GM20431 (cell line): ENCODE measurements around the gene TTC13.
"Not testable (repeated sequence)": the region's sequence is repeated elsewhere in the genome, so short reads cannot be mapped to it uniquely, and the experiment has no call there.

ENCODE experiments used
- in situ Hi-C: fragments of 300-500 bp; cut with MseI, MboI; formaldehyde crosslinking; loops from one replicate; pipeline ENCODE4 v1.15.0; 2020; ENCODE audit warnings: low sequenced_read_pairs; ENCODE audit not compliant: unreplicated experiment

TTC13 gene

DNA sequence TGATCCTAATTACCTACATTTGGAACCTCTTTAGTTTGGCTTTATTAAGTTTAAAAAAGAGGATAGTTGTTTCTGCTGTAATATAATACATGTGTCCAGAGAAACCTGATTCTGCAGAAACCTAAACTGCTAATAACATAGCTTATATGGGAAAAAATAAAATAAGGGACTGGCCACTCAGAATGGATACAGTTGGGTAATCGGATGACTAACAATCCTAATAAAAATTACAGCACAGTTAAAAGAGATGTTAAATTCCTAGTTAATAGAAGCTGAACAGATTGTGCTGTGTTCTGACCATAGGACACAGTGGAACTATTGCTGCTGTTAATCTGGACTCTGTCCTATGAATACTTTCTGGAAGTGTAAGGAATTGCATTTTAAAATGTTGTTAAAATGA lies 16.2 kb upstream of the TTC13 start:
- in situ Hi-C loops, result no loop called here

DNA sequence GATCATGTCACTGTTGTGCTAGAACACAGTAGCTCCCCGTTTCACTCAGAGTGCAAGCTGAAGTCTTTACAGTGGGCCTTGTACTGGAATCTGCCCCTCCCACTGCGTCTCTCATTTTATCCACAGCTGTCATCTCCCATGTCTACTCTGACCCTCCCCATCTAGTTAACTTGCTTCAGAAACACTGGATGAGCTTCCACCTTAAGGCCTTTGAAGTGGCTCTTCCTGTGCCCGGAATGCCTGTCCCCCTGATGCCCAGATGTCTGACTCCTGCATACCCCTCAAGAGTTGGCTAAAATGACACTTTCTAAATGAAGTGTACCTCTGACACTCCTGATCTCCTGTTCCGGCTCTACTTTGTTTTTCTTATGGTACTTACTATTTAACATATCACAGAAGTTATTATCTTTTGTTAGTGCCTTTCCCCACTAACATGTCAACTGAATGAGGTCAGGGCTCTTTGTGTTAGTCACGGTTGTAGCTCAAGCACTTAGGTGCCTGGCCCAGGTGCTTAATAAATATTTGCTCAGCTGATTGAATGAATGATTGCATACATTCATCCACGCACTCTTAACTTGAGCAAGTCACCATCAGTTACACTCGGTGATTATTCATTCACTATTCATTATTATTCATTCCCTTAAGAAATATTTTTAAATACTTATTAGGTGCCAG lies 13.6 kb upstream of the TTC13 start:
- in situ Hi-C loops, result no loop called here

DNA sequence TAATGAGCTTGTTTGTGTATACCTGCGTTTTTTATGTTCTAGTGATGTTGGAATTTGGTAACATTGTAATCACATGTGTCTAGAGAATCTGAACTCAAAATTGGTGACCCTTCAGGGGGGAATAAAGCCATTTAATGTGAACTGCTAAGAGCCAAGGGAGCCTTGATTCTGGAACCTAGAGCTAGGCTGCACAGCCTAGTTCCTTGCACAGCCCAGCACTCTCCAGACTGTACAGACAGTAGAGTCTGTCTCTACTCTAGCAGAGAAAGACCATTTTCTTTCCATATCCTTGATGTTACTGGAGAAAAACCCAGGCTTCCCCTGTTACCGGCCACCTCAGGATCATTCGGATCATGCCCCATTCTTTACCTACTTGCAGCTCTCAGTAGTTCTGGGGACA lies 8.8 kb upstream of the TTC13 start:
- in situ Hi-C loops, result no loop called here

DNA sequence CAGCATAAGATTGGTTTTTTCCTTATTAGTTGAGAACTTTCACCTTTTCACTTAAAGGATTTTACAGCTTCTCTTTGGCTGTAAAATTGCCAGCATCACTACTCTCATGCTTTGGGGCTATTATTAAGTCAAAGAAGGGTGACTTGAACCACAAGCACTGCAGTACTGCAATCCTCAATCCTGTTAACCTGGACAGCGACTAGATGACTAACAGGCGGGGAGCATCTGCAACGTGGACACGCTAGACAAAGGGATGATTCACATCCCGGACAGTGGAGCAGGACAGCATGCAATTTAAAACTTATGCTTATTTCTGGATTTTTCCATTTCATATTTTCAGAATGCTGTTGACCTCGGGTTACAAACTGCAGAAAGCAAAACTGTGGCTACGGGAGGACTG lies 8.3 kb upstream of the TTC13 start:
- in situ Hi-C loops, result no loop called here

DNA sequence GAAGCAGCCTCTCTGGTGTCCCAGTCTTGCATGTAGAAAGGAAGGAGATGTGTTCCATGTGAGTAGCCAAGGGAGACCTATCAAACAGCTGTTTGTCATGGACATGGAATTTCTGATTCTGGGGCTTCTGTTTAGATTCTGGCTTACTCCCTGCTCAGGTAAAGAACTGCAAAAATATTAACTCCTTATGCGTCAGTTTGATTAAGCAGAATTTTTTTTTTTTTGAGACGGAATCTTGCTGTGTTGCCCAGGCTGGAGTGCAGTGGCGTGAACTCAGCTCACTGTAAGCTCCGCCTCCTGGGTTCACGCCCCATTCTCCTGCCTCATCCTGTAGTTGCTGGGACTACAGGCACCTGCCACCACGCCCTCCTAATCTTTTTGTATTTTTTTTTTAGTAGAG lies 7.0 kb upstream of the TTC13 start:
- in situ Hi-C loops, result no loop called here

DNA sequence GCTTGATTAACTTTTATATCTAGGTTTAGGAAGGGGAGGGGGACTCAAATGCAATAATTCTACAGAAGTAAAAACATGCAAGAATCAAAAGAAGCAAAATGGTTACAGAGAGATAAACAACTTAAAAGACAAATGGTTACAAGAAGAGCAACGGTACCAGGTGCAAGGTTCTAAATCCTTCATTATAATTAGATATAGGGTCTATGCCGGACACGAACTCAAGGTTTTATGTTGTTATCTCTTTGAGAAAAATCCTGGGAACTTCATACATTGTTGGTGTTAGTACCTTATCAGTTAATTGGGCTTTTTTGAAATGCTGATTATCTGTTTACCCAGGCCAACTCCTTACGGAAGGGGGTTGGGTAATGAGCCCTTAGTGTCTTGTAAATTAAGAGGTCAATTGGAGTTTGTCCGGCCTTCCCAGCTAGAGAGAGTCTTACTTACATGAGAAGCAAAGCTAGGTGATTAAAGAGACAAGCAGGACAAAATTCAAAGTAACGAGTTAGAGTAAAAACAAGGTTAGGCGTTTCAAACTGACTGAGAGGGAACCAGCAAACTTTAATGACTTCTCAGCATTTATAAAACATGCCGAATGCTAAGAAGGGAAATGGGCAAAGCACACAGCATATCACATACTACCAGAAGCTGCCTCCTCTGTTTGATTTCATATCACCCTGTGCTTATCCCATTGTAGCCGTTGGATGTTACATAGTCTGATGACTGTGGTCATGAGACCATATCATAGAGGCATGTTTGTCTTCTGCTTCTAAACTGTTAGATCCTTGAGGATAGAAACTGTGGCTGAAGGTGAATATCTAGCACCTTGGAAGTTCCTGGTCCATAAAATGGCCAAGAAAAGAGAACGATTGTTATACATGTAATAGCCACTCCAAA lies 6.2 kb upstream of the TTC13 start:
- in situ Hi-C loops, result not testable (repeated sequence)

DNA sequence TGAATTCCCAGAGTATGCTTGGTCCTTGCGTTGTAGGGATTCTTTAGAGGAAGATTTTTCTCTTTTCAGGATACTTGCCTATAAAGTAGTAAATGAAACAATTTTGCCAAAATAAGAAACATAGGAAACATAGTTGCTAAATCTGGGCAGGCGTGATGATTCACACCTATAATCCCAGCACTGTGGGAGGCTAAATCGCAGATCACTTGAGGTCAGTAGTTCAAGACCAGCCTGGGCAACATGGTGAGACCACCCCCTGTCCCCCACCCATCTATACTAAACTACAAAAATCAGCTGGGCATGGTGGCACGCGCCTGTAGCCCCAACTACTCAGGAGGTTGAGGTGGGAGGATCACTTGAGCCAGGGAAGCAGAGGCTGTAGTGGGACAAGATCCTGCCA lies 5.2 kb upstream of the TTC13 start:
- in situ Hi-C loops, result no loop called here

DNA sequence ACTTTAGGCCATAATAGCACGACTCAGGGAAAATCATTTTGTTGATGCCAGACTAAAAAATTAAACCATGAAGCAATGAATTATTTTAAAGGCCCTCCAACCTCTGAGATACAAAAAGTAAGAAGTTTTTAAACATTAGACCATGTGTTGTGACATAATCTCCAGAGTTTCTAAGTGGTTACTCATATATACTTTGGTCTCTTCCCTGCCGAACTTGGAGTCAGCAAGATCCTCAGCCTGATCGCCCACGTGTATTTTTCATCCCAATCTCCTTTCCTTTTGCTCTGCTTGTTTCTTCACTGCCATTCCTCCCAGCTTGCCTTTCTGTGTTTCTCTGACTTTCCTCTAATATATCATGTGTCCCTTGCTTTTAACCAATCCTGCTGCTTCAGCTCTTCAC lies 4.0 kb upstream of the TTC13 start:
- in situ Hi-C loops, result no loop called here

DNA sequence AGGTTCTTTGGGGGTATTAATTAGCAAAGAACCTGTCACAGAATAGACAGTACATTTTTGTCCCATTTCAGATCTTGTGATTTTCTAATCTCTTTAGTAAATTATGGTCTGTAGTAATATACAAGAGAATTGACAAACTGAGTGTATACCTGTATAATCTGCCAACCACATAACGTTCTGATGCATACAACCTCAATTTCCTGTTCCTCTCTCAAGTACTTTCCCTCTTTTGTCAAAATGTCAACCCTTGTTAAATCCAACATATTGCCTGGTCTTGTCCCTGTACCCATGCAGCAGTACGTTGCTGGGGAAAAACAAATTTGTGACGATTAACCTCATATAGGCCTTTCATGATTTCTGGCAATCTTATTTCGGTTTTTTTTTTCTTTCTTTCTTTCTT lies 1.3 kb upstream of the TTC13 start:
- in situ Hi-C loops, result no loop called here

DNA sequence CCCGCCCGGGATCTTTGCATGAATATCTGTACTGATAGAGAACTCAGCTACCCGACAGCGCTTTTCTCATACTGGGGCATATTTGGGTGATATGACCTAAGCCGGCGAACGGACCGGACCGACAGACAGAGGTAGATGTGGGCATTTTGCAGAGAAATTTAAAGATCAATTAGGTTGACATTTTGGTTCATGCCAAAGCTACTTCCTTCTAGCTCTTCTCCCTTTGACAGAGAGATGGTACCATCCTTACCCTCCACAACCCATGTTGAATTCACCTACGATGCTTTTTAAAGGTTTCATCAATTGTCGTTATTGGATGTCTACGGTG lies 692 bp upstream of the TTC13 start:
- in situ Hi-C loops, result no loop called here

DNA sequence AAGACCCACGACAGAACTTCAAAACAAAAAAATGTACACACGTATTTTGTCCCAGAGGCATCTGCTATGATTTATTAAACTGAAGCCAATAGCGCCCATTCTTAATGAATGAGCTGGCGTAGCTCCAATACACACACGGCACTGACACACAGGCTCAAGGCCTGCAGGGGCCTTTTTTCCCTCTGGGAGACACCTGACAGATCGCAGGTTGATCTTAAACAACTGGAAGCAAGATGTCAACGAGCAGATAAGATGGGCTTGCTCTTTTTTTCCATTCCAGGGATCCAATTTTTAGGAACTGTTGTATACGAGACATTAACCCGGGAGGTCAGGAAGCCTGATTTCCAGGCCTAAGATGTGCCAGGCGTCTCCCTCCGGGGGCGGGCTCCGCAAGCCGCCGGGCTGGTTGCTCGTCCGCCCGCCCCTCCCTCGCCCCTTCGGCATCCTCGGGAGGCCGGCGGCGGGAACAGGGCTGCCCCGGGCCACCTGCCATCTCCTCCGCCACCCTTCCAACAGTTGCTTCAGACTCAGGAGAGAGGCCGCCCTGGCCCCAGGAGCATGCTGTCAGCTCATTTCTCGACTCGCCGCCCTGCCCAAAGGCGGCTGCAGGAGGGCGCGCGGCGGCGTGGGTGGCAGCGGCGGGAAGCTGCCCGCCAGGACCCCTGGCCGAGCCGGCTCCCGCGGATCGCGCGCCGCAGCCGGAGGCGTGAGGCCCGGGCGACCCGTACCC lies 735 bp downstream of the TTC13 start:
- in situ Hi-C loops, result no loop called here

DNA sequence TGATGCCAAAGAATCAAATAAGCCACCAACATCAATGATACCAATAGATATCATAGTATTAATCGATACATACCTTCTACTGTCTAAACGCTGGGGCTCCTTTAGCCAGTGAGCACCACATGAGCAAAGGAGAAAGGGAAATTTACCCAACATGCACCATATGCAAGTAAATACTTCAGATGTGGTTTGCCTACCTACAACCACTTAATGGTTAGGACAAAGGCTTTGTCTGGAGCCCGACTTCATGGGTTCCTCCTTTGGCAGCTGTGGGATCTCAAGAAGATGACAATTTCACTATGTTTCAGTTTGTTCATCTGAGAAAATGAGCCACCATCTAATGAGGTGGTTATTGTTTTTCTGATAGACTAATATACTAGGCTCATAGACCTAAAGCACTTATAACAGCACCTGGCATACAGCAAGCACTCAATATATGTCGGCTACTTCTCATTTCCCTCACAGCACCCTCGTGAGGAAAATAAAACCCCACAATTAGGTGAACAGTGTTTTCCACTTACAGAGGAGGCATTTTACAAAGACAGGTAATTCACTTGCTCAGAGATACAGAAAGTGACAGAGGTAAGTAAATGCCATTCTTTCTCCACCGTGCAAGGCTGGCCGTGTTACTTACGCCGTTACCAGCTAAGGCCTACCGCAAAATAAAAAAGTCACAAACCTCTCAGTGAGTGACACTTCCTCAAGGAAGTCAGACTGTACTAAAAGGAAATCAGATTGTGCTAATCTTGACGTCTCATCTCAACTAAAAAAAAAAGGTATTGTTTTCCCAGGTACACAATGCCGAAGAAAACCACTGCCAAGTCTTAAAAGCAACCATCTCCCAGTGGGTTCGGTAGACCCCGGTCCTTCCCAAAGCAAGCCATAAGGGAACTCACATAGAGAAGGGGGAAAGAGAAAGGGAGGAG lies 1.6 kb downstream of the TTC13 start:
- in situ Hi-C loops, result no loop called here

DNA sequence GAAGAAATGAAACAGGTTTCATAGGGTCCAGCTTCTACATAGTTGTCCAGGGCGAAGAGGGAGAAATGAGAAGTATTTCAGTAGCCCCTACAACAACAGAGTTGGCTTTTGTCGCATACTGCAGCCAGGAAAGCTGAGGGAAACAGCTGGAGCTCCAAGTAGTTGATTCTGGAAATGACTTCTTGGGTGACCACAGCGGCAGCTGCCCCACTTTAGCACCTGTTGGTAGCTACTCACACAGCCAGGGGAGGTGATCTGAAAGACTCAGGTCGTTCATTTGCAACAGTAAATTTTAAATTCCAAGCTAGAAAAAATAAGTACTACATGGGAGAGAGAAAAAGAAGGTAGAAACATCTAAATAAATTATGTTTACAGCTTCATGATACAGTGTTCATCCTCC lies 2.3 kb downstream of the TTC13 start:
- in situ Hi-C loops, result no loop called here

DNA sequence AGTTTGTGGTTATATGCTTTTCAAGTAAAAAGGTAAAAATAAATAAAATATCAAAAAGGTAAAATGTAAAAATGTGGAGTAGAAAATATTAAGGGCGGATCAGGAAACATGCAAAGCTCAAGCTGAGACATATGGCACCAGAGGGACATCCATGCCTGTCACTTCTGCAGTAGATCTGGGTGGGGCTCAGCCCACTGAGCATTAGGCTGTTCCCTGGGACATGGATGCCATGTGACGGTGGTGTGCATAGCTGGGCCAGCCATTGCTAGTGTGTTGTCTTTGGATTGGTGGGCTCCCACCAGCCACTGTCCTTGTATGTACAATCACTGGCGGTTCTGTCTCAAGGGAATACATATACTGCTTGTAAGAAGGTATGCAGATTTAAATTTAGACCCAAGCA lies 3.0 kb downstream of the TTC13 start:
- in situ Hi-C loops, result no loop called here

DNA sequence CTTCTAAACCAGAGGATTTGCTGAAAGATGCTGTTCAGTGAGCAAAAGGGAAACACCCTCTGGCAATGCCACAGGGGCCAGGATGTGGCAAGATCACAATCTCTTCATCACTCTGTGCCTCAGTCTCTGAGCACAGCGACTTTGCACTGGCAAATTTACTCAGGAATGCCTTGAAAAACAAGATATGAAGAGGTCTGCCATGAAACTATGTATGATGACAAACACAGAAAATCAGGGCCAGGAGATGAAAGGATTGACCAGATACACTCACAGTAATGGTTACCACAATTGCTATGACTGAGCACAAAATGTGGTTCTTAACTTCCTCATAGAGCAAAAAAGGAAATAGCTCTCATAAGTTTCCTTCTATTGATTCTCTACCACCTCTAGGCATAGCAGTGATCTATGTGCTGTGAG lies 5.8 kb downstream of the TTC13 start:
- in situ Hi-C loops, result no loop called here

DNA sequence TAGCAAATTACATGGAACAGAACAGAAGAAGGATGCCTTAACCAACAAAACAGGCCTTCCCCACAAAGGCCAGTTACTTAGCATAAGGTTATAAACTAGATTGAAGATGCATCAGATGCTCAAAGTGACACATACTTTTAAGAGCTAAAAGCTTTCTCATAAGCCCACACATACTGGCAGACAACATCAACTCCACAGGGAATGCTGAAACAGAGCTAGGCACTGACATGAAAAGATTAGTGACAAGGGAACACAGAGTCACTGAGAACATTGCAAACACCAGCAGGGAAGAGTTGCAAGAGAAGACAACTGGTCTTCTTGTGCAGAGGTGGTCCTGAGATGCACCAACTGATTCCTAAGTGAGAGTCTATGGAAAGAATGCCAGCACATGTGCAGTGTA lies 6.9 kb downstream of the TTC13 start:
- in situ Hi-C loops, result no loop called here

DNA sequence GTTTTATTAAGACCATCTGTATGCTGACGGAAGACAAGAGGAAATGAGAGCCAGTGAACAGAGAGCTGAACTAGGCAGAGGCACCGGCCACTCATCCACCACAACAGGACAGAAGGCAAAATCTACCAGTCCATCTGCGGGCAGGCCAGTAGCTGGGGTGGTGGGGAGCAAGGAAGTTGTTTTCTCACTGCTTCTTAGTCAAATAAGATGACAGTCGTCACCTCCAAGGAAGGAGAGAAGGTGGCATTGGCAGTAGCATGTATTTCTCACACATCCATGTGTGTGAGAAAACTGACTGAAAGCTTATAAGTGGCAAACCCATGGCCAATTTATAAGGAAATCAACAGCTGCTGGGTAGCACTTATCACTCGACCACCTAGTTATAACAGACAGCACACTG lies 8.2 kb downstream of the TTC13 start:
- in situ Hi-C loops, result no loop called here

DNA sequence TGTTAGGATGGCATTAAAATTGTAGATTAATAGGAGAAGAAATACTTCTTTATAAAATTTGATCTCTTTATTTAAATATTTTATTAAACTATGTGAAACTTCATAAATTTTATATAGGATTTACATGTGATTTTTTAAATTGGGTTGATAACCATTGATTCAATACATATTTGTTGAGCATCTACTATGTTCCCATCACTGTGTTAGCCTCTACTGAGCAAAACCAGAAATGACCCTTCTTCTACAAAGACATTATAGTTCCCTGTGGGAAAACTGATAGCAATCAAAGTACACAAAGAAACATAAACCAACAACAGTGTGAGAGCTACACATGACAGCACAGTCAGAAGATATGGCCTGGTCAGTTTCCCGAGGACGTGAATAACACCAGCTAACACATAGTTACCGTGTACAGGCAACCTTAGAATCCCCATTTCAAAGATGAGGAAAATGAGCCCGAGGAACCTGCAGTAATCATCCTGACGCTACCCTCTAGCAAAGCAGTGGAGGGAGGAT lies 12.2 kb downstream of the TTC13 start:
- in situ Hi-C loops, result no loop called here

DNA sequence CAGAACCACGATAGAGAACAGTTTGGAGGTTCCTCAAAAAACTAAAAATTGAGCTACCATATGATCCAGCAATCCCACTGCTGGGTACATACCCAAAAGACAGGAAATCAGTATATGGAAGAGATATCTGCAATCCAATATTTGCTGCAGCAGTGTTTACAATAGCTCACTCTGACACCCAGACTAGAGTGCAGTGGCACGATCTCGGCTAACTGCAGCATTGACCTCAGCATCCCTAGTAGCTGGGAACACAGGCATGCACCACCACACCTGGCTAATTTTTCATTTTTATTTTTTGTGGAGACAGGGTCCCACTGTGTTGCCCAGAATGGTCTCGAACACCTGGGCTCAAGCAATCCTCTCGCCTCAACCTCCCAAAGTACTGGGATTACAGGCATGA lies 13.1 kb downstream of the TTC13 start:
- in situ Hi-C loops, result no loop called here

DNA sequence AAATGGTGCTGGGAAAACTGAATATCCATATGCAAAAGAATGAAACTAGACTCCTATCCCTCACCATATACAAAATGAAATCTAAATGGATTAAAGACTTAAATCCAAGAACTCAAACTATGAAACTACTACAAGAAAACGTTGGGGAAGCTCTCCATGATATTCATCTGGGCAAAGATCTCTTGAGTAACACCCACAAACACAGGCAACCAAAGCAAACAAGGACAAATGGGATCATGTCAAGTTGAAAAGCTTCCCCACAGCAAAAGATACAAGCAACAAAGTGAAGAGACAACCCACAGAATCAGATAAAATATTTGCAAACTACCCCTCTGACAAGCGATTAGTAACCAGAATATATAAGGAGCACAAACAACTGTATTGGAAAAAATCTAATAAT lies 13.8 kb downstream of the TTC13 start:
- in situ Hi-C loops, result no loop called here
